ENCODE results near the gene FBXL16.
A peak's percentile ranks its signal among the peaks of the same experiment; 100 is the strongest.

Gene FBXL16

GRCh38 chr16:674214-674881 is 31.3 kb downstream of the FBXL16 start:
- no peak for TF ChIP-seq CTCF (conservative IDR thresholded peaks at IDR 0.05)
- peak overlapping the region; percentile 62 for H3K27ac ChIP-seq

GRCh38 chr16:673399-673991 is 32.1 kb downstream of the FBXL16 start:
- no peak overlapping the region for H3K27ac ChIP-seq
- TF ChIP-seq CTCF (conservative IDR thresholded peaks at IDR 0.05): no peak

- TF ChIP-seq CTCF (conservative IDR thresholded peaks at IDR 0.05): no peak
- H3K27ac ChIP-seq: no peak overlapping the region
These were observed 32.8 kb downstream of the FBXL16 start for GRCh38 chr16:672851-673250.

GRCh38 chr16:672371-672770 is 33.2 kb downstream of the FBXL16 start:
- no peak for TF ChIP-seq CTCF (conservative IDR thresholded peaks at IDR 0.05)
- H3K27ac ChIP-seq: no peak overlapping the region

GRCh38 chr16:671353-672131 is 34.1 kb downstream of the FBXL16 start:
- no peak for TF ChIP-seq CTCF (conservative IDR thresholded peaks at IDR 0.05)
- H3K27ac ChIP-seq: no peak overlapping the region

- H3K27ac ChIP-seq: no peak overlapping the region
- no peak for TF ChIP-seq CTCF (conservative IDR thresholded peaks at IDR 0.05)
These were observed 34.9 kb downstream of the FBXL16 start for GRCh38 chr16:670485-671352.

GRCh38 chr16:669666-670065 is 35.9 kb downstream of the FBXL16 start:
- no peak for TF ChIP-seq CTCF (conservative IDR thresholded peaks at IDR 0.05)
- no peak overlapping the region for H3K27ac ChIP-seq
